OCI-LY3 (cell line): Measurements from ENCODE around the gene POU2F2.

Experiments
- H2AFZ ChIP-seq: fragments of 200-600, 300-600 bp; shearing (Covaris generic); 2 replicates; pipeline ENCODE4 v1.6.0; 2014; ENCODE audit warnings: antibody characterized with exemption, low read depth, low read length
- H3K27ac ChIP-seq: fragments of 200-600, 300-600 bp; sonication (generic); 2 replicates; pipeline ENCODE4 v1.5.1; 2014; ENCODE audit warnings: mild to moderate bottlenecking, low read length, moderate library complexity, mixed read lengths
- H3K27me3 ChIP-seq: fragments of 200-600, 300-600 bp; sonication (generic); 2 replicates; pipeline ENCODE4 v1.6.1; 2014; ENCODE audit warnings: low read depth, low read length, mixed read lengths
- H3K36me3 ChIP-seq: fragments of 200-600, 300-600 bp; sonication (generic); replicated peaks from 2 replicates; pipeline ENCODE3; 2014; ENCODE audit warnings: low read depth, low read length, mixed read lengths
- H3K4me1 ChIP-seq: fragments of 300-600, 200-600 bp; sonication (generic); 2 replicates; pipeline ENCODE4 v1.6.1; 2014; ENCODE audit warnings: low read length, mixed read lengths
- H3K4me2 ChIP-seq: fragments of 200-600, 300-600 bp; sonication (generic); 2 replicates; pipeline ENCODE4 v1.6.1; 2014; ENCODE audit warnings: low read length, mixed read lengths
- H3K4me3 ChIP-seq: fragments of 300-600, 200-600 bp; sonication (generic); 2 replicates; pipeline ENCODE4 v1.5.1; 2014; ENCODE audit warnings: antibody characterized with exemption, mild to moderate bottlenecking, low read length, moderate library complexity
- H3K79me2 ChIP-seq: fragments of 300-600, 200-600 bp; shearing (Covaris generic); 2 replicates; pipeline ENCODE4 v1.6.1; 2014; ENCODE audit warnings: mild to moderate bottlenecking, low read length, mixed read lengths
- H3K9ac ChIP-seq: fragments of 300-600, 200-600 bp; shearing (Covaris generic); 2 replicates; pipeline ENCODE4 v1.6.0; 2014; ENCODE audit warnings: mild to moderate bottlenecking, low read length, moderate library complexity
- H3K9me3 ChIP-seq: fragments of 200-600, 300-600 bp; shearing (Covaris generic); 2 replicates; pipeline ENCODE4 v1.6.1; 2014; ENCODE audit warnings: low read length, mixed read lengths; ENCODE audit not compliant: insufficient read depth
- H4K20me1 ChIP-seq: fragments of 200-600, 300-600 bp; sonication (generic); 2 replicates; pipeline ENCODE4 v1.6.1; 2016; ENCODE audit warnings: low read length, mixed read lengths; ENCODE audit not compliant: insufficient read depth
- EZH2phosphoT487 ChIP-seq: fragments of 200-600 bp; shearing (Covaris generic); IDR thresholded peaks from 2 replicates; pipeline ENCODE4 v1.6.1; 2018; ENCODE audit warnings: antibody characterized with exemption, mixed run types, low read depth
- TF ChIP-seq, protein P1 (sequence below): fragments of 200-600, 300-600 bp; sonication (generic); IDR thresholded peaks from 2 replicates; pipeline ENCODE4 v1.5.1; 2014; ENCODE audit warnings: antibody characterized with exemption, low read length, low read depth

Gene POU2F2

DNA sequence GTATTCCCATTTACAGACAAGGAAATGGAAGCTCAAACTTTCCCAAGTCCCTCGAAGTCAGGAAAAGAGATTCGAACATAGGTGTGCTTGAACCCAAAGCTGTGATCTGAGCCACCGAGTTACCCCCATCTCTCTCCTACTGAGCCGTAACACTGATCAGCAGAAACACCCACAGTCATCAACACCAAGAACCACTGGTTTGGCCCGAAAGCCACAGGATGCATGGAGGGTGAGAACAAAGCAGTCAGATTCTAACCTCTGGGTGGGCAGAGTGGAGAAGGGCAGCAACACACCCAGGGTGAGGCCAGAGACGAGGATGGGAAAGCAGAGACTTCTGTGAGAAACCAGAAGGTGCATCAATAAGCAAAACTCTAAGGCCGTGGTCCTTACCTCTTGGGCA is 27.7 kb upstream of the POU2F2 start:
- Histone ChIP-seq H3K27me3 (peaks cover 28% of the 10 kb centered on the region), H4K20me1 (no peaks in the 10 kb centered on the region), H3K36me3 (no peaks in the 10 kb centered on the region), H3K4me1 (peaks cover 12% of the 10 kb centered on the region), H3K79me2 (no peaks in the 10 kb centered on the region), H3K4me3 (no peak overlapping the region), H3K9ac (no peak overlapping the region), H3K27ac (no peak overlapping the region), H3K9me3 (no peaks in the 10 kb centered on the region), H3K4me2 (no peak overlapping the region), H2AFZ (no peak overlapping the region)
- no peak for TF ChIP-seq EZH2phosphoT487
- TF ChIP-seq, protein P1, sequence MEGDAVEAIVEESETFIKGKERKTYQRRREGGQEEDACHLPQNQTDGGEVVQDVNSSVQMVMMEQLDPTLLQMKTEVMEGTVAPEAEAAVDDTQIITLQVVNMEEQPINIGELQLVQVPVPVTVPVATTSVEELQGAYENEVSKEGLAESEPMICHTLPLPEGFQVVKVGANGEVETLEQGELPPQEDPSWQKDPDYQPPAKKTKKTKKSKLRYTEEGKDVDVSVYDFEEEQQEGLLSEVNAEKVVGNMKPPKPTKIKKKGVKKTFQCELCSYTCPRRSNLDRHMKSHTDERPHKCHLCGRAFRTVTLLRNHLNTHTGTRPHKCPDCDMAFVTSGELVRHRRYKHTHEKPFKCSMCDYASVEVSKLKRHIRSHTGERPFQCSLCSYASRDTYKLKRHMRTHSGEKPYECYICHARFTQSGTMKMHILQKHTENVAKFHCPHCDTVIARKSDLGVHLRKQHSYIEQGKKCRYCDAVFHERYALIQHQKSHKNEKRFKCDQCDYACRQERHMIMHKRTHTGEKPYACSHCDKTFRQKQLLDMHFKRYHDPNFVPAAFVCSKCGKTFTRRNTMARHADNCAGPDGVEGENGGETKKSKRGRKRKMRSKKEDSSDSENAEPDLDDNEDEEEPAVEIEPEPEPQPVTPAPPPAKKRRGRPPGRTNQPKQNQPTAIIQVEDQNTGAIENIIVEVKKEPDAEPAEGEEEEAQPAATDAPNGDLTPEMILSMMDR: no peak

DNA sequence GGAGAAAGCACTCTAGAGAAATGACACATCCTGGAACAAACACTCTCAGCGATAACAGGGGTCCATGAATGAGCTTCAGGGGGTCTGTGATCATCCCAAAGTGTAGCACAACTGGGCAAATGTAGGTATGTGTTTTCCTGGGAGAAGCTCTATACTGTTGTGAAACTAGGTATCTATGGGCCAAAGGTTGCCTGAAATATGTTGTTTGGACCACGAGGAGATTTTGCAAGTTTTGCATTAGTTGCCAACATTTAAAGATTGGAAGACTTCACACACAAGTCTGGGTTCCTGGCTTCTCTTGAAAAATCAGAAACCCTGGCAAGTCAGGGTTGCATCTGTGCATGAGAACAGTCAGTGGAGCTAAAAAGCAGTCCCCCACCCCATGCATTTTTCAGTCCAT is 26.7 kb upstream of the POU2F2 start:
- Histone ChIP-seq H3K4me1 (peaks cover 22% of the 10 kb centered on the region), H3K4me3 (no peak overlapping the region), H3K9me3 (no peaks in the 10 kb centered on the region), H3K27me3 (peaks cover 28% of the 10 kb centered on the region), H3K36me3 (no peaks in the 10 kb centered on the region), H4K20me1 (no peaks in the 10 kb centered on the region), H3K27ac (no peak overlapping the region), H3K79me2 (no peaks in the 10 kb centered on the region), H3K9ac (no peak overlapping the region), H3K4me2 (no peak overlapping the region), H2AFZ (no peak overlapping the region)
- TF ChIP-seq, protein P1: no peak
- TF ChIP-seq EZH2phosphoT487: no peak

DNA sequence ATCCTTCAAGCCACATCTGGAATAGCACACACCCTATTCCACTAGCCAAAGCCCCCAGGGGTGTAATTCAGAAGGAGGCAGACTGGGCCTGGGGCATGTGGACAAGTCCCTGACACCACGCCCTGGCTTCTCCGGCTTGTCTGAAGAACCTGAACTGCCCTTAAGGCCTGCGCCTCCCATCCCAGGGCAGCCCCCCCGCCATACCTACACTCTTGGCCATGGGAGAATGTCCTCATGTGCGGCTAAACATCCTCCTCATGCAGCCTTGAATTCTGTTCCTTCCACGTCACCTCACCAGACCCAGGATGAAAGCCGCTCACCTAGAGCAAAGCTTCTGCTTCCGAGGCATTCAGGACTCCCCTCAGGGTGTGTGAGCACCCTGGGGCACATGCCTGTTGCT is 24.3 kb upstream of the POU2F2 start:
- Histone ChIP-seq H4K20me1 (no peaks in the 10 kb centered on the region), H3K27me3 (peaks cover 26% of the 10 kb centered on the region), H3K4me3 (no peak overlapping the region), H3K79me2 (no peaks in the 10 kb centered on the region), H3K9ac (no peak overlapping the region), H3K4me1 (peaks cover 27% of the 10 kb centered on the region), H3K27ac (no peak overlapping the region), H3K36me3 (no peaks in the 10 kb centered on the region), H2AFZ (no peak overlapping the region), H3K4me2 (no peak overlapping the region), H3K9me3 (no peaks in the 10 kb centered on the region)
- TF ChIP-seq, protein P1: no peak
- no peak for TF ChIP-seq EZH2phosphoT487

DNA sequence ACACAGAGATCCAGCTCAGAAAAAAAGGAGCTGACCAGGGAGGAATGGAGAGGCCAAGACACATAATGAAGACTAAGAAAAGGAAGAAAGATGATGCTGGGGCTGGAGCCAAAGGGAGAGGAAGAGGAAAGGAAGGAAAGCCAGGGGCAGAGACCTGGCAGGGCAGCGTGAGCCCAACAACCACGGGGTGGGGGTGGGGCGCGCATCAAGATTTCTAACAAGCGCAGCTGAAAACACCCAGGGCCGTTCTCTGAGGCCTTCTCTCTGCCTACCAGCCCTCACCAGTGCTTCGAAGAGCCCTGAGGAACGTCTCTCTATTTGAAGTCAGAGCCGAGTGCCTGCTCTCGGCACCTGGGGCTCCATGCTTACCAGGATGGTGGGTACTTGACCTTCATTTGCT is 23.6 kb upstream of the POU2F2 start:
- H2AFZ ChIP-seq: no peak overlapping the region
- H3K79me2 ChIP-seq: no peaks in the 10 kb centered on the region
- TF ChIP-seq, protein P1: no peak
- TF ChIP-seq EZH2phosphoT487: no peak
- H3K27me3 ChIP-seq: peaks cover 19% of the 10 kb centered on the region
- H3K27ac ChIP-seq: peak overlapping the region; percentile 83
- H3K36me3 ChIP-seq: no peaks in the 10 kb centered on the region
- H3K4me2 ChIP-seq: peak overlapping the region; percentile 99
- no peaks in the 10 kb centered on the region for H3K9me3 ChIP-seq
- H3K4me1 ChIP-seq: peaks cover 27% of the 10 kb centered on the region
- H3K4me3 ChIP-seq: no peak overlapping the region
- H4K20me1 ChIP-seq: no peaks in the 10 kb centered on the region
- peak overlapping the region; percentile 70; the same call in 1 of the 2 replicates for H3K9ac ChIP-seq
